Right forelimb (tissue), 1 donor: ENCODE data around the gene TM9SF3.
"Not testable (repeated sequence)": the region's sequence is repeated elsewhere in the genome, so short reads cannot be mapped to it uniquely, and the experiment has no call there.

Experiments used
- DNase-seq: peaks from one replicate; pipeline ENCODE4 v3.0.0-alpha.2; 2018

TM9SF3 gene

DNA sequence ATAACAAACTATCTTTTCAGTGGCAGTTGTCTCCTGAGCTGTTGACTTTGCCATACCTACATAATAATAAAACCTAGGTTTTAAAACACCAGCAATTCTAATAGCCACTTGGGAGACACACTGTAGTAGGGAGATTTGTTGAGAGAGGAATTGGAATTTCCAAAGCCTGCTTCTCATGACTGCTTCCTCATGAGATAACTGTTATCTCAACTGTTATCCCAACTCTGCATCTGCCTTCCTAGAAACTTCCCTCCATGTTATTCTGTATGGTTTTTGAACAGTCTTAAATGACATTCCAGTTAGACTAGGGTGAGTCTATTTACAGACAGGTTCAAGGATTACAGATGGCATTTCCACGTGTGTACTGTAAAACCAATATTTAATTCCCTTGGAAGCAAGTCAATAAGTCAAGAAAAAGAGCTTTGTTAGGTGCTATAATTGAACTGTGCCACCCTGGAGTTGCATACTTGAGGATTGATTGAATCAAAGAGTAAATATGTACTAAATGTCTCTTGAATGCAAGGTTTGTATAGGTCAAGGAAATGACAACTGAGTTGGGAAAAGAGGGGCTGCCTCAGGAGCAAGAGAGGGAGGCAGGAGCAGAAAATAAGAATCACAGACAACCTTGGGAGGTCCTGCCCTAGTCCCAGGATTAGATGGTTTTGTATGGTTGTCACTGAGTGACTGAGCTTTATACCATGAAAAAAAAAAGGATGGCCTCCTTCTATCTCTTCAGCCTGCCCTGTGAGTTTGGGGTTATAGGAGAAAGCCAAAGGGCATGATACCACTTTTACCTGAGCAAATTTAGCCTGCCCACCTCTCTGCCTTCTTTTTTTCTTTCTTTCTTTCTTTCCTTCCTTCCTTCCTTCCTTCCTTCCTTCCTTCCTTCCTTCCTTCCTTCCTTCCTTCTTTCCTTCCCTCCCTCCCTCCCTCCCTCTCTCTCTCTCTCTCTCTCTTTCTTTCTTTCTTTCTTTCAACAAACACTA is 9.9 kb upstream of the TM9SF3 start:
- no peak for DNase-seq

GRCh38 chr10:96595741-96596140 is 8.9 kb upstream of the TM9SF3 start:
- no peak for DNase-seq

DNA sequence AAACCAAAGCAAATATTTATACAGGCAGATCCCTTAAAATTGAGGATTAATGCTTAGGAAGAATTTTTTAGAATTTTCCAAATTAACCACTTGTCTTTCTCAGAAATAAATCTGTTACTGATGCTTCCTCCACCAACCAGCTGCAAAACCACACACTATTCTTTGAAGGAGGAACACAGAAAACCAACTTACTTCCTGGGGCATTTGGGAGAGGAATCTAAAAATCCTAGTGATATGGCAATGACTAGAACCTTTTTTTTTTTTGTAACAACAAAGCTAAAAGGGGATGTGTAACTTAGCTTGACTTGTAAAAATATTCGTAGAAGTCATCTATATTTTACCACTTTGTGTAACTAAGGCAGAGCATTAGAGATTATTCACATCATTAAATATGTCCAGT is 5.1 kb upstream of the TM9SF3 start:
- DNase-seq, result no peak

DNA sequence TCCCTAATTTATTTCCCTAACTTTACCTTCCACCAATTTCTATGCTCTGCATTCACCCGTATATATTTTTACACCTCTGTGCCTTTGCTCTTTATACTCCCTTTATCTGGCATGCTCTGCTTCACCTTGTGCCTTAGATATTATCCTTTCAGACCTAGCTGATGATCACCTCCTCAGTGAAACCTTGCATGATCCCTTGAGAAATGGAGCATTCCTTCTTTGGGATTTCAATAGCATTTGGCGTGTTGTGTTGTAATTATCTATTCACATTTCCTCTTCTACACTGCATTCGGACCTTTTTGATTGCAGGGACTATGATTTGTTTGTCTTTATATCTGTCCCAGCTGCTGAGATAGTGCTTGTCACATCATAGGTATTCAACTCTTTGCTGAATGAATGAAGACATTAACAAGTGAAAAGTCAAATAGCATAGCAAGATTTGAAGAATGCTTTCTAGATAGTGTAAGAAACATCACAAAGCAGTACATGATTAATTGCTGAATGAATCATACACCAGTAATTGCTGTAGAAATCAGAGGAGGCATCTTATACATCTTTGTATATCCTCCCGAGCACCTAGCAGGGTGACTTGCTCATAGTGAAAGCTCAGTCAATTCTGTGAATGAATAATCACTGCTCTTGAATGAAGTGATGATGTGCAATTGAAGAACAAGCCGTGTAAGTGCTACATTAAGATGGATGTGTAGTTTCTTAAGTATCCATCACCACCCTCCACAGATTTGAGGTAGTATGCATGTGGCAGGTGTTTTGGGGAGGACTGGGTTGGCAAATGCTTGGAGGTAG is 2.0 kb upstream of the TM9SF3 start:
- DNase-seq, result no peak

DNA sequence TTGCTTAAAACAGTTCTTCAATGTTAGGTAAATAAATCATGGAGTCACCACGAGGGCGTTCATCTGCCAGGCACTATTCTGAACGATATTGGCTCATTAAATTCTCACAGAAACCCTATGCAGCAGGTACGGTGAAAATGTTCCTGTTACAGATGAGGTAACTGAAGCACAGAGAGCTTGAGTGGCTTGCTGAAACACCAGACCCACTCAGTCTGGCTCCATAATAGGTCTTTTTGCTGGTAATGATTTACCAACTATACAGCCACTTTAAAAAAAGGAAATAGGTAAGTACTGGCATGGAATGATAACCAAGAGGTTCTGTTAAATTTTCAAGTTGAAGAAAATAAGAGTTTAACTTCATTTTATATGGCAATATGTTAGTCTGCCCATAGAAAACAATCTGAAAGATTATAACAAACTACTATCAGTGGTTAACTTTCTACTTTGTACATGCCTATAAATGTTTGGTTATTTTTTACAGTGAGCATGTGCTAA is 1.3 kb upstream of the TM9SF3 start:
- no peak for DNase-seq

DNA sequence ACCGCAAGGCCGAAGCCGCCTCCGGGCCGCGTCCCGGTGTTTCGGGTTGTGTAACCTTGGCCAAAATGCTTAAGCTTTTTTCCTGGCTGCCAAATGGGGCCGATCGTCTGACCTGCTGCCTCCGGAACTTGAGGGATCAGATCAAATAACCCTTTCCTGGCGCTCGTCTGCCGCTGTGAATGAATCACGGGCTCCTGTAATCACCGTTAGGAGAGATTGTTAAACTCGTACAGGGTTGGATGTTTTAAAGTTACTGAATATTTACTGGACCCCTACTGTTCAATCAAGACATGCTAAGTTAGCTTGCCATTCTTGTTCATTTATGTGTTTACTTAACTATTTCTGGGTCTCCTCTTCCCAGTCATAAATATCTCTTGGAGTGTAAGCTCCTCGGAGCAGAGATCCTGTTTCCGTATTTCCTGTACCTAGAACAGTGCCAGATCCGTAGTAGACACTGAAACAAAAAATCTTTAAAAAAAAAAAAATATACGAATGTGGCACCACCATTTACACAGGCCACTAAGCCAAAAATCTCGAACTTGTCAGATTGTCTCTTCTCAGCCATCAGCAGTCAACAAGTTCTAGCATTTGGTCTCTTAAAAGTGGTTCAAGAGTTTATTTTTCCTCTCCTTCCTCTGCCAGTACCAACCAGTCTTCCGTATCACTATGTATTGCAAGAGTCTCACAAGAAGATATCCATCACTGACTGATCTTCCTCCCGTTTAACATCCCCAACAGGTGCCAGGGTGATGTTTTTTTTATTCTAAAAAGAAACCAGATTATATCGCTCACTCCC is 650 bp upstream of the TM9SF3 start:
- no peak for DNase-seq

- DNase-seq, result no peak
These were observed 935 bp downstream of the TM9SF3 start for GRCh38 chr10:96585736-96586418.

DNA sequence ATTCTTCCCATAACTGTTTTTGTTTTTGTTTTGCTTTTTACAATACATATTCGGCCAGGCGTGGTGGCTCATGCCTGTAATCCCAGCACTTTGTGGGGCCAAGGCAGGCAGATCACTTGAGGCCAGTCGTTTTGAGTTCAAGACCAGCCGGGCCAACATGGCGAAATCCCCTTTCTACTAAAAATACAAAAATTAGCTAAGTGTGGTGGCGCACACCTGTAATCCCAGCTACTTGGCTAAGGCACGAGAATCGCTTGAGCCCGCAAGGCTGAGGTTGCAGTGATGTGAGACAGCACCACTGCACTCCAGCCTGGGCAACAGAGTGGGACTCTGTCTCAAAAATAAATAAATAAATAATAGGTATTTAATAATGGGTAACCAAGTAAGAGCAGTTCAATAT is 2.3 kb downstream of the TM9SF3 start:
- no peak for DNase-seq

- DNase-seq, result no peak
These were observed 2.8 kb downstream of the TM9SF3 start for GRCh38 chr10:96584035-96584434.

DNA sequence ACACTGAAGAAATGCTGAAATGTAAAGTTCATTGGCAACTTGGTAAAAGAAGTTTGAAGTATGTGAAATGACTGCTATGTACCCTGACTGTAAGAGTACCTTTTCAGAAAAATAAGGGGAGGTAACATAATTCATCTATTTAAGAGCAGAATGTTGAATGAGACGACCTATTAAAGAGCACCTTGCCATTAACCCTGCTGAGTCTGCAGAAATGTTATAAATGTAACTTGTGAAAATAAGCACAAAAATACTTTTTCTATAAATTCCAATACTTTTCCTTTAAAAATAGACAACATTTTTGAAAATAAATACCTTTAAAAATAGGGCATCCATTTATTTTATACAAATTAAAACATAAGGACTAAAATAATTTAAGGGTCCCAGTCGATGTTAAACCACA is 7.7 kb downstream of the TM9SF3 start:
- no peak for DNase-seq

DNA sequence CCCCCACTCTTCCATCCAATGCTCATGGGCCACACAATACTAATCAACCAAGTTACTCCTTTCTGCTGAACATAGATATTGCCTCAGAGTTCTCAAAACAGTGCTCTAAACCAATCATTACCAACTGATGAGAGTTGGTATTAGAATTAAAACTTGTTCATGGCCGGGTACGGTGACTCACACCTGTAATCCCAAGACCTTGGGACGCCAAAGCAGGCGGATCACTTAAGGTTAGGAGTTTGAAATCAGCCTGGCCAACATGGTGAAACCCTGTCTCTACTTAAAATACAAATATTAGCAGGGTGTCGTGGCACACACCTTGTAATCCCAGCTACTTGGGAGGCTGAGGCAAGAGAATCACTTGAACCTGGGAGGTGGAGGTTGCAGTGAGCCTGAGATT is 8.2 kb downstream of the TM9SF3 start:
- DNase-seq, result no peak

DNA sequence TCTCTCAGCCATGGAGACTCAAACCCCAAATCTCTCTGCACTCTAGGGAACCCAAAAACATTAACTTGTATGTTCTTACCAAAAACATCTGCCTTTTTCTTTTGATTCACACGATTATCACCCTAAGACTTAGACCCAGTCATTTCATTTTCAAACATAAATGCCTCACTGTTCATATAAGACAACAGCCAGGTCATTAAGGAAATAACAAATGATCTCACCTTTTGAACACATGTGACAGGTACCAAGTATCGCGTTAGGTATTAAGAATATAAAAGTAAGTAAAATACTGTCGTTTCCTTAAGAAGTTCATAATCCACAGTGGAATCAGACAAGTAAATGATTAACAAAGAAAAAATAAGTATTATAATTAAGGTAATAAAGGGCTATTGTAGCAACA is 8.8 kb downstream of the TM9SF3 start:
- DNase-seq, result no peak

- no peak for DNase-seq
These were observed 9.7 kb downstream of the TM9SF3 start for GRCh38 chr10:96577069-96577468.

DNA sequence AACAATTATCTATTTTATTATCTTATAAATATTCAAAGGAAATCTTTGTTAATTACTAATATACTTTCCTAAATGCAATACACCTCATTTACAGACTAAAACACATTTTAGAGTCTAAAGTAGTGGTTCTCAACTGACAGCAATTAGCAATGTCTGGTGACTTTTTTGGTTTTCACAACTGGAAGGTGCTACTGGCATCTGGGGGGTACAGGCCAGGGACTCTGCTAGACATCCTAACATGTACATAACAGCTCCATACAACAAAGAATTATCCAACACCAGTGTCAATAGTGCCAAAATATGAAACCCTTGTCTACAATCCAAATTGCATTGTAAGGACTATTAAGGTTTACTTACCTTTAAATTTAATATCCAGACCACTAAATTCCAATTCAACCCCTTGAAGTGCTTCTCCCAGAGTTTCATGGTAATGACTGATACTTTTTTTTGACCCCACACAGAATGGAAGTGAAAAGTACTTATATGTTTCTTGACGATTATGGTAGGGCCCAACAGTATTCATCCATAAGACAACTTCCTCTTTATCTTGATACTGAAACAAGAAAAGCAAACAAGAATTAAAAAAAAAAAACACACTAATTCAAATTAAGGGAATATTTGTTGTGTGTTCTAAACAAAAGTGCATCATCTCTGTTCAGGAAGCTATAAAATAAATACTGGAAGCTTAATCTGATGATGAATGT is 10.4 kb downstream of the TM9SF3 start:
- no peak for DNase-seq

DNA sequence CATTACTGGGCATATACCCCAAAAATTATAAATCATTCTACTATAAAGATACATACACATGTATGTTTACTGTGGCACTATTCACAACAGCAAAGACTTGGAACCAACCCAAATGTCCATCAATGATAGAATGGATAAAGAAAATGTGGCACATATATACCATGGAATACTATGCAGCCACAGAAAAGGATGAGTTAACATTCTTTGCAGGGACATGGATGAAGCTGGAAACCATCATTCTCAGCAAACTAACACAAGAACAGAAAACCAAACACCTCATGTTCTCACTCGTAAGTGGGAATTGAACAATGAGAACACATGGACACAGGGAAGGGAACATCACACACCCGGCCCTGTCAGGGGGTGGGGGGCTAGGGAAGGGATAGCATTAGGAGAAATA is 12.2 kb downstream of the TM9SF3 start:
- DNase-seq, result not testable (repeated sequence)

DNA sequence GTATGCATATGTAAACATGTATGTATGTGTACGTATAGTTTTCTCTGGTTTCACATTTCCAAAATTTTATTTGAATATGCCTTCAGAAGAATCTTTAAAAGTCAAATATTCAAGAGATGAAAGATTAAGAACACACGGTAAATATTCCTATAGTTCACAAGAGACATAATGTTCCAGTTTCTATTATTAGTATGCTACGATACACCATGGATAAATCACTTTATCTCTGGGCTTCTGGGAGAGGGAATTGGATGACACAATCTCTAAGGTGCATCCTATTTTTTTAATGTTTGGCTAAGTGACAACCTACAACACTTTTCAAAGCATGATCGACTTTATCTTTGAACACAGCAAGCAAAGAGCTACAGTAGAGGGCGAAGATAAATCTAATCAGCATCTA is 13.8 kb downstream of the TM9SF3 start:
- no peak for DNase-seq

DNA sequence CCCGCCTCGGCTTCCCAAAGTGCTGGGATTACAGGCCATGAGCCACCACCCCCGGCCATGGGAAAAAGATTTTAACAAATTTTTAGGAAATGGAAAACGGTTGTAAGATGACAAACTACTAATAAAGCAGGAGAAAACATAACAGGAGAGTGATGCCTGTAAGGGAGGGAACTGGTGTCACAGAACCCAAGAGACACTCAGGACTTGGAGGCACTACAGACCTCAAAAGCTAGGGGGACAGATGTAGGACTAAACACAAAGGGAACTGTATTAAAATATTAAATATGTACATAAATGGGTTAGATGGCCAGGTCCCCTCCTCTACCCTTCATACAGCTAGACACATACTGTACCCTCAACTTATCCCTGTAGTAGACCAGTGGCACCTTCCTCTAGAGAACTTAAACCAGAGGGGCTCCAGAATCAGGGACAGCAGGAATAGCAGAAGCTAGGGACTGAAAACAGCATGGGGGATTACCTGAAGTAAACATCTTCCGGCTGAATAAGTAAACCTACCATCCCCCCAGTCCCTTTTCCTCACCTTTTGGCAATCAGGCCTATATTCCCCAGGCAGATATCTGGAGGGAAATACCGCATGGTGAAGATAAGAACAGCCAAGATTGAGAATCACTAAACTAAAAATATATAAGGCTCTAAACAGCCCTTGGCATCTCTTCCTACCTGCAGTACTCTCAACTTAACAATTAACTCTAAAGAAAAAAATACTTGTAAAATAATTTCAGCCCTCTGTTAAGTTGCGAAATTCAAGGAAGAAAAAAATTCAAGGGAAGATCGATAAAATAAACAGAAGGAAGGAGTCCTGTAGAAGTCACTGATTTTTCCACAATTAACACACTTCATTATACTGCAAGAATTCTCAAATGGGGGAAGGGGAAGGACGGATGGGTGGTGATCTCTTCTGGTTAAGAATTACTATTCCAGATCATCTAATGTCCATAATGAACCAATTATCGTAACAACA is 15.5 kb downstream of the TM9SF3 start:
- DNase-seq, result no peak

- DNase-seq, result no peak
These were observed 16.3 kb downstream of the TM9SF3 start for GRCh38 chr10:96570511-96570910.

DNA sequence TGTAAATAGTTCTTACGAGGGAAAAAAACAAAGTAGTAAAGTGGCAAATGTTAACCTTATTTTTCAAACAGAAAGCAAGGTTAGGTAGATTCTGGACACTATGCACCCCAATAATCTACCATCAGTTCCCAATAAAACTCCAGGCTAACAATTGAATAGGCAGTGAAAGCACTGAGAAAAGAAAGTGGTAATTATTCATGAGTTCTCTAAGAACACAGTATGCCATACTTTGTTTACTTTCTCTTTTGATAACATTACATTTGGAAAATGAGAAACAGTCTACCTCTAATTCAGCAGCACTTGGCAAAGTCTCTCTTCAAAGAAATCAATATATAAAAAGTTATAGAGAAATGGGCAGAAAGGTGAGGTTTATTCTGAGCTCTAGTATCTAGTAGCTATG is 18.4 kb downstream of the TM9SF3 start:
- no peak for DNase-seq

DNA sequence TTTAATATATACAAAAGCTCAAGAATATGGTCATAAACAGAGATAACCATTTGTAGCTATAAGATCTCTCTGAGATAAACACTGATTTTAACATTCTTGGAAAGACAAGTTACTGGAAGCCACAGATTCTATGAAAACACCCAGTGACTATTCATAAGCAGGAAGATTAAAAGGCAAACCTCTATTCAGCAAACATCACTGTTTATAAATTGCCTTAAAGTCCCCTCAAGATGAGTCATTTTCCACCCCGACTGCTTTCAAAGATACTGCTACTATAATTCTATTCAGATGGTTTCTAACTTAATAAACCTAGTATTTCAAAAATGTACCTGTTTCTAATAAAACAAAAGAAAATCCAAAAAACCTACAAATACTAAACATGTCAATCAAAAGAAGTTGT is 21.0 kb downstream of the TM9SF3 start:
- DNase-seq, result no peak
